MCF 10A (cell line): ENCODE results near the gene PLLP. TPM values are rescaled to one million over a fixed set of nuclear protein-coding genes. Genes with fewer than 3 reads are reported as not detected.

ENCODE experiments used
- BruUV-seq: library from RNA; stranded (reverse); fragments of 400-500 nt; replicated peaks from 2 replicates; lab custom pipeline; 2021; lab: Mats Ljungman, UMichigan
- CTCF ChIA-PET: fragments of 300-600 bp; sonication (Branson Sonifier 250); formaldehyde crosslinking; extraction: SDS; loops from one replicate; lab custom pipeline; 2021; ENCODE audit warnings: antibody characterized with exemption, inconsistent platforms; lab: Yijun Ruan, JAX
- POLR2A ChIA-PET: fragments of 300-600, 350-650 bp; sonication (Branson Sonifier 250); formaldehyde crosslinking; extraction: SDS; loops from one replicate; lab custom pipeline; 2020; ENCODE audit warnings: antibody characterized with exemption, inconsistent platforms; lab: Yijun Ruan, JAX
- DNase-seq: peaks from one replicate; pipeline ENCODE4 v3.0.0-alpha.2; 2018; ENCODE audit not compliant: unreplicated experiment
- H3K27ac Mint-ChIP-seq: one replicate; pipeline ENCODE4 v1.8.0; 2022; ENCODE audit warnings: mild to moderate bottlenecking, low read depth, mixed read lengths; ENCODE audit not compliant: unreplicated experiment
- H3K27me3 Mint-ChIP-seq: one replicate; pipeline ENCODE4 v1.8.0; 2022; ENCODE audit warnings: mixed read lengths; ENCODE audit not compliant: insufficient read depth, unreplicated experiment
- H3K36me3 Mint-ChIP-seq: one replicate; pipeline ENCODE4 v1.8.0; 2022; ENCODE audit warnings: mild to moderate bottlenecking, moderate library complexity, mixed read lengths; ENCODE audit not compliant: insufficient read depth, unreplicated experiment
- H3K4me1 Mint-ChIP-seq: one replicate; pipeline ENCODE4 v1.8.0; 2022; ENCODE audit warnings: mixed read lengths; ENCODE audit not compliant: insufficient read depth, unreplicated experiment
- H3K4me3 Mint-ChIP-seq: one replicate; pipeline ENCODE4 v1.8.0; 2022; ENCODE audit warnings: mild to moderate bottlenecking, moderate library complexity, mixed read lengths; ENCODE audit not compliant: unreplicated experiment
- H3K9me3 Mint-ChIP-seq: one replicate; pipeline ENCODE4 v1.8.0; 2022; ENCODE audit warnings: mixed read lengths; ENCODE audit not compliant: unreplicated experiment
- CTCF ChIP-seq: fragments of 200-600 bp; IDR thresholded peaks from one replicate; pipeline ENCODE4 v1.8.0; 2022; ENCODE audit warnings: antibody characterized with exemption, mild to moderate bottlenecking; ENCODE audit not compliant: unreplicated experiment
- intact Hi-C: fragments of 100-400 bp; cut with micrococcal nuclease; formaldehyde crosslinking; loops from 2 replicates; pipeline ENCODE4 v1.14.1; 2022
- total RNA-seq: library from RNA; stranded (reverse); gene quantifications from 2 replicates; pipeline ENCODE4 v1.2.3, GENCODE V29; 2022

The PLLP gene
- total RNA-seq, 1 experiment from 2014 or later, result 6.1 TPM

GRCh38 chr16:57244767-57245471, 39.6 kb downstream of the PLLP start, which contains the start of gene ARL2BP:
TSS of gene ARL2BP (plus strand) at chr16:57245259. CDS start at chr16:57245368, 109 bp downstream.
- Mint-ChIP-seq H3K4me1 (peaks cover 10% of the 10 kb centered on the region), H3K27me3 (no peaks in the 10 kb centered on the region), H3K4me3 (peak within 1 kb of the TSS; percentile 82), H3K36me3 (peaks cover 61% of the 10 kb centered on the region), H3K9me3 (no peaks in the 10 kb centered on the region), H3K27ac (peak within 1 kb of the TSS; percentile 97)
- intact Hi-C loops, result loop anchor here (1.0 to 5.0 kb wide), 5 partner anchors 32 to 172 kb away; partner anchors contain the start of genes CPNE2, PSME3IP1 and RSPRY1
- TF ChIP-seq CTCF, result peak; percentile 8
- DNase-seq, result peak; percentile 97
- ChIA-PET CTCF (interaction anchor here (0.5 to 1.3 kb wide), 5 partner anchors 18 to 218 kb away, joined by 3 read pairs; partner anchors contain the start of gene POLR2C), POLR2A (interaction anchor here (0.7 to 3.9 kb wide), 26 partner anchors 9 to 313 kb away, joined by 3 to 49 read pairs (median 5); partner anchors contain the start of genes CIAPIN1, COQ9, PLLP and POLR2C)
- no TSS peak for BruUV-seq

- H3K4me1 Mint-ChIP-seq, result peaks cover 10% of the 10 kb centered on the region
- peaks cover 61% of the 10 kb centered on the region for H3K36me3 Mint-ChIP-seq
- TSS peak; percentile 93 for BruUV-seq
- H3K27ac Mint-ChIP-seq, result peak overlapping the region; percentile 97
- H3K9me3 Mint-ChIP-seq, result no peaks in the 10 kb centered on the region
- H3K4me3 Mint-ChIP-seq, result peak overlapping the region; percentile 82
- TF ChIP-seq CTCF, result no peak
- H3K27me3 Mint-ChIP-seq, result no peaks in the 10 kb centered on the region
- POLR2A ChIA-PET, result interaction anchor here (0.7 to 3.9 kb wide), 18 partner anchors 9 to 313 kb away, joined by 3 to 49 read pairs (median 7); partner anchors contain the start of genes PLLP, PSME3IP1 and RSPRY1
- no peak for DNase-seq
- CTCF ChIA-PET, result interaction anchor here (0.6 kb wide), 1 partner anchor 11 kb away, joined by 3 read pairs; no protein-coding TSS in a partner anchor
- intact Hi-C loops, result loop anchor here (1.0 to 2.0 kb wide), 3 partner anchors 32 to 58 kb away; partner anchors contain the start of genes PSME3IP1 and RSPRY1
Measured at GRCh38 chr16:57244463-57244766, 40.1 kb downstream of the PLLP start.

- no peak overlapping the region for H3K4me3 Mint-ChIP-seq
- DNase-seq, result no peak
- H3K4me1 Mint-ChIP-seq, result peaks cover 10% of the 10 kb centered on the region
- ChIA-PET CTCF (interaction anchor here (0.7 to 0.8 kb wide), 2 partner anchors 178 to 199 kb away, joined by 3 to 6 read pairs; no protein-coding TSS in a partner anchor), POLR2A (interaction anchor here (0.7 to 3.7 kb wide), 8 partner anchors 15 to 56 kb away, joined by 3 to 45 read pairs (median 5); partner anchors contain the start of genes PSME3IP1 and RSPRY1)
- TF ChIP-seq CTCF, result no peak
- H3K27ac Mint-ChIP-seq, result no peak overlapping the region
- intact Hi-C loops, result no loop called here
- no peaks in the 10 kb centered on the region for H3K27me3 Mint-ChIP-seq
- no TSS peak for BruUV-seq
- peaks cover 60% of the 10 kb centered on the region for H3K36me3 Mint-ChIP-seq
- no peaks in the 10 kb centered on the region for H3K9me3 Mint-ChIP-seq
Measured at GRCh38 chr16:57242650-57243049, 41.8 kb downstream of the PLLP start.

- POLR2A ChIA-PET, result interaction anchor here (0.5 to 2.6 kb wide), 5 partner anchors 27 to 98 kb away, joined by 3 to 12 read pairs (median 4); partner anchors contain the start of genes PSME3IP1 and RSPRY1
- Mint-ChIP-seq H3K27me3 (no peaks in the 10 kb centered on the region), H3K4me1 (peaks cover 10% of the 10 kb centered on the region), H3K9me3 (no peaks in the 10 kb centered on the region), H3K36me3 (peaks cover 52% of the 10 kb centered on the region), H3K4me3 (no peak overlapping the region), H3K27ac (no peak overlapping the region)
- DNase-seq, result no peak
- no peak for TF ChIP-seq CTCF
- intact Hi-C loops, result no loop called here
- BruUV-seq, result no TSS peak
- CTCF ChIA-PET, result interaction anchor here (1.5 kb wide), 1 partner anchor 178 kb away, joined by 5 read pairs; no protein-coding TSS in a partner anchor
Measured at GRCh38 chr16:57240851-57241250, 43.6 kb downstream of the PLLP start.
